HG03060 (cell line): Measurements from ENCODE around the gene SLITRK2.

Experiments
- ATAC-seq: cut with Tn5 transposase; IDR thresholded peaks from one replicate; pipeline ENCODE4 v1.9.1; 2021; ENCODE audit warnings: low read depth, moderate number of reproducible peaks; ENCODE audit not compliant: unreplicated experiment

The SLITRK2 gene, protein sequence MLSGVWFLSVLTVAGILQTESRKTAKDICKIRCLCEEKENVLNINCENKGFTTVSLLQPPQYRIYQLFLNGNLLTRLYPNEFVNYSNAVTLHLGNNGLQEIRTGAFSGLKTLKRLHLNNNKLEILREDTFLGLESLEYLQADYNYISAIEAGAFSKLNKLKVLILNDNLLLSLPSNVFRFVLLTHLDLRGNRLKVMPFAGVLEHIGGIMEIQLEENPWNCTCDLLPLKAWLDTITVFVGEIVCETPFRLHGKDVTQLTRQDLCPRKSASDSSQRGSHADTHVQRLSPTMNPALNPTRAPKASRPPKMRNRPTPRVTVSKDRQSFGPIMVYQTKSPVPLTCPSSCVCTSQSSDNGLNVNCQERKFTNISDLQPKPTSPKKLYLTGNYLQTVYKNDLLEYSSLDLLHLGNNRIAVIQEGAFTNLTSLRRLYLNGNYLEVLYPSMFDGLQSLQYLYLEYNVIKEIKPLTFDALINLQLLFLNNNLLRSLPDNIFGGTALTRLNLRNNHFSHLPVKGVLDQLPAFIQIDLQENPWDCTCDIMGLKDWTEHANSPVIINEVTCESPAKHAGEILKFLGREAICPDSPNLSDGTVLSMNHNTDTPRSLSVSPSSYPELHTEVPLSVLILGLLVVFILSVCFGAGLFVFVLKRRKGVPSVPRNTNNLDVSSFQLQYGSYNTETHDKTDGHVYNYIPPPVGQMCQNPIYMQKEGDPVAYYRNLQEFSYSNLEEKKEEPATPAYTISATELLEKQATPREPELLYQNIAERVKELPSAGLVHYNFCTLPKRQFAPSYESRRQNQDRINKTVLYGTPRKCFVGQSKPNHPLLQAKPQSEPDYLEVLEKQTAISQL

DNA sequence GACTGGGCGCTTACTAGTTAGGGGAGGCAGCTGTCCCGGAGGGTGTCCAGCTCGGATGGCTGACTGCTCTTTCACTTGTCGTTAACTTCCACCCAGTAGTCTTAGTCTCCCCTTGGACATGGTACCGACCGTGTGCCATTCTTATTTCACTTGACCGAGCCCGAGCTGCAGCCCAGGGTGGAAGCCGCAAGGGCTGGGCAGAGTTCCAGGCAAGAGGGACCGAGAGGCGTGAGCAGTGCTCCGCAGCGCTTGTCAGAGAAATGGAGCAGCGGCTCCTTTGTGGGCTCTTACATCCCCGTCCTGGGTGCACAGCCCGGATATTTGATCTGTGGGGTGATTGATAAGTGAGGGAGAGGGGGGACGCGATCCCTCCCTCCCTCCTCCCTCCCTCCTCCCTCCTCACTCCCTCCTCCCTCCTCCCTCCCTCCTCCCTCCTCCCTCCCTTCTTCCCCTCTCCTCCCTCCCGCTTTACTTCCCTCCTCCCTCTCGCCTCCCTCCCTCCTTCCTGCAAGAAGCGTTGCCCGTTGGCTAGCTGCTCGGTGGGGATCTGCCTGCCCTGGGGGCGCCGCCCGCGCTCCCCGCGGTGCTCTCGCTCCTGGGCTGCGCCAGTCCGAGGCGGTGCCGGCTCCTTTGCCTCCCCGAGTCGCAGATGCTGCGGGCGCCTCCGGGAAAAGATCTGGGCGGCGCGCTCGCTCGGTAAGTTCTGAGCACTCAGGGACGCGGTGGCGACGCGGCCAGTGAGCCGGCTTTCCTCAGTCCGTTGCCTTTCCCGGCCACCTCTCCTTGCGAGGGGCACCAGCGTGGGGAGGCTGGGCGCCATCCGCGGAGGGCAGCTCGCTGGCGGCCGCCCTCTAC is at the start of gene SLITRK2:
Gene SLITRK2, plus strand, starts transcription at position 499 of the 855 bp plus-strand sequence. CDS start 4,597 bp downstream, outside the sequence.
- ATAC-seq: no peak

DNA sequence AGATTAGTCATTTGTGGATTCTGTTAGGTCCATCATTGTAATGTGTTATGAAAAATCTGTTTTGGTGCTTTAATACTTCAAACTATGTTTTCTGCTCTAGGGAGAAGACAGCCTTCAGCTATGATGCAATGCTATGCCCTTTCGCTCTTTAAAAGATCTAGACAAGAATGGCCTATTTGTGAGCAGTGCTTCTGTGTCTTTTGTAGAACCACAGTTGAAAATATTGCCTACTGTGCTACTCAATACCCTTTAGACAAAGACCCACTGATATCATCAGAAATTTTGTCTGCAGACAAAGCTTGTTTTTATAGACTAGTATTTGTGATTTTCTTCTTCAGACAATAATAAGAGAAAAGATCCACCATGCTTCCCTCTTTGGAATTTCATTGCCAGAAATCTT is 44.6 kb upstream of the SLITRK2 start:
- no peak for ATAC-seq

DNA sequence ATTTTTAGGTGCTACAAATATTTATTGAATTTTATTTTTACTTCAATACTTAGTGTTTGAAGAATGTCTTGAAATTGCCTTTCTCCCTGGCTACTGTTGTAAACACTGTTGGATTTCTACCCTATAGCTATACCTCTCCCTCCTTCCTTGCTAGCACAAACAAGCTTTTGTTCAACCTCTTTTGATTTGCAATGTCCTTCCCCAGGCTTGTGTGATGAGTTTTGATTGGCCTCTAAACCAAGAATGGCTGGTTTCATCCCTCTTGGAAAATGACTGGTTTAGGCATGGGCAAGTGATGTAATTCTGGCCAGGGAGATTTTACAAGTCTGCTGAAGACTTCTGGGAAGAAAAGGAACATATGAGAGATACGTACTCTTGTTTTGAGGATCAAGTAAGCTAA is 25.3 kb upstream of the SLITRK2 start:
- ATAC-seq: no peak

DNA sequence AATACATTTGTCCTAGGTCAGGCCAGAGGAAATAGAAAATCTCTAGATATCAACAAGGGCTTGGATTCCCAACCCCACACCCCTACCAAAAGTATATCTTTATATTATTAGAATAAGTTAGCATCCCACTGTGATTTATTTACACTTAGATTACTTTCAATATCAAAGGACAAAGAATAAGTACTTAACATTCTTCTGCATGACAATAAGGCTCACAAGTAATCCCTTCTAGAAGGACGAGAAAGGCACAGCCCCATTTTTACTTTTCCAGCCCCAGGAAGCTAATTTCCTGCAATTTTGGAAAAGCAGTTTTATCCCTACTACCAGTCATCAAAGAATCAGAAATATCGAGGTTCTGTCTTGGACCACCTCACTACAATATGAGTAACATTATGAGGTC is 14.1 kb upstream of the SLITRK2 start:
- ATAC-seq: no peak

DNA sequence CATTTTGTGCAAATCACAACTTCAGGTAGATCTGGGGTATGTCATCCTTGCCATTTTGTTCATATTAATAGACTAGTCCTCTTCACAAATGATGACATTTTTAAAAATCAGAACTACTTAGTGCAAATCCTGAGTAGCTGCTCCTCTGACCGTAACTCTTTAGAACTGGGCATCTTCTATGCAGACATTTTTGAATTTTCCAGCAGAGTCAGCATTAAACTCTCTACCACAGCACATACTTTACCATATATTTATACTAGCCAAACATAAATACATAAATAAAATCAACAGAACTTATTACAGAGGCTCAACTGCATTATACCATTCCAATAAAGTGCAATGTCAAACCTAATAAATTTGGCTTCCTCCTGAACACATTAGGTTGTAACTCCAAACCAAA is 4.5 kb upstream of the SLITRK2 start:
- ATAC-seq: no peak

DNA sequence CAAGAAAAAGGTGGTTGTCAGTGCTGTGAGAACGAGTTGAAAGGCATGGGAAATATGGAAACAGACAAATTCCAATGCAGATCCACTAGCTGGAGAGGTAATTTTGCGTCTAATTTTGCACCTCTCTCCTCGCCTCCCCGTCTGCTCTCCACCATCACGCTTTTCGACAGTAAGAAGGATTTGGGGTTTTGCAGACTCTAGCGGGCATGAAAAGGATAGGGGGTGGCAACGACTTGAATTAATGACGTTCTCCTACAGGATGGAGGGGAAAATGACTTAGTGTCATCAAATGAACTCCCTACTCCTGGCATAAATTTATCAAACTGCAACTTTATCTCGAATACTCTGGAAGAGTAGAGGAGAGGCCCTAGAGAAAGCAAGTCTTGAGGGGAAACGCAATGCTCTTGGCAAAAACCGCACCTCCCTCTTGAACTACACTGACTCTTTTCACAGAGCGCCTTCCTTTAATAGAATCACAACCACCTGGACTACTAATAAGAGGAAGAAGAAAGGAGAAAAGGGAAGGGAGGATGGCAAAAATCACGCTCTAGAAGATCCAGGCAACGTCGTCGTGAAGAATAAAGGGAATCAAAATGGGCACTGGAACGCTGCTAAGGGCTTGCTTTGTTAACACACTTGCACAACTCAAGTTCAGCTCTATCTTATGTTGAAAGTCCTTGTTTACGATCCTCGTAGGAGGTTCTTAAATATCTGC is 871 bp upstream of the SLITRK2 start:
- no peak for ATAC-seq

DNA sequence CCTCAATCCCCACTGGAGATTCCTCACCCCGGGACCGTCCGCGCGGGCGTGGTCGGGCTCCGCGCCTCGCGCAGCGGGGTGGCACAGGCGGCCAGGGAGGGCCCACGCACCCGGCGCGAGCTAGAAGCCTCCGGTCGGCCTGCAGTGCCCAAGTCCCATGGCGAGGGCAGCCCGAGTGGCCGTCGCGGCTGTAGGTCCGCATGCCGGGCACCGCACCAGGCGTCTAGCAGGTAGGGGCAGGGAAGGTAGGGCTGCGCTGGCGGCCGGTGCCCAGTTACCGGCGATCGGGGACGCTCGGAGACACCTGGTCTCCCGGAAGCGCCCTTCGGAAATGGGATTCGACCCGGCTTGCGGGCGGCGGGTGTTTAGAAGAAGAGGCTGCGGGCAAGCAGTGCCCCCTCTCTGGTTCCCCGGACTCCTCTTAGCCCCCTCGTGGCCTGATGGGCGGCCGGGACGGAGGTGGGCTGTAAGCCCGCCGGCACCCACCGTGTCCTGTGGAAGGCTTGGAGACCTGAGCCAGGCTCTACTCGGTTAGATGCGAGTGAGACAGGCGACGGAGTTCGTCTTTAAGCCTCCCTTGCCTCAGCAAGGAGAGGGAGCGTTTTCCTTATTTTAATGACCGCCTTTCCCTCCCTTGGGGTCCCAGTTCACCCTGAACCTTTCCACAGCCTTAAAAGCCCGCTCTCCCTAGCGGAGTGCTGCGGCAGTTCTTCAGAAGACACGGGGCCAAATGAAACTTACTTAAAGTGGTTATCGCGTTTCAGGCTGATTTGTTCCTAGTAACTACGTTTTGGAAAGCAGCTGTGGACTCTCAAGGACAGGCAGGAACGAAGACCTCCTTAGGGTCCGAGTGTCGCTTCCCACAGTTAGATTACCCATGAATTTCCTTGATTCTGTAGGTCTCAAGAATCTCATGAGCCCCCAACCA is 821 bp downstream of the SLITRK2 start:
- no peak for ATAC-seq

DNA sequence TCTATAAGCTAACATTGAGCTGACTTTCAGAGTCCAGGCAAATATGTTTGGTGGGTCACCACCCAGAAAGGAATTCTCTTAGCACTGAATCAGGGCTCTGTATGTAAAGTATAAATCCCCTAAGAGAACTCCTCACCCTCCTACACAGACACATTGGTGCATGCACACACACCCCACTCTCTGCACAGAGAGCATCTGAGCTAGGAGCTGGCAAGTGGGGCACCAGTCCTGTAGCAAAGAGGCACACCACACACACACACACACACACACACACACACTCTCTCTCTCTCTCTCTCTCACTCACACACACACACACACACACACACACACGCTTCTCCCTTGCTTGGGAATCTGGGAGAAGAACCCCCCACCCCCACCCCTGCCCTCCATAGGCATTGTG is 3.2 kb downstream of the SLITRK2 start:
- no peak for ATAC-seq

DNA sequence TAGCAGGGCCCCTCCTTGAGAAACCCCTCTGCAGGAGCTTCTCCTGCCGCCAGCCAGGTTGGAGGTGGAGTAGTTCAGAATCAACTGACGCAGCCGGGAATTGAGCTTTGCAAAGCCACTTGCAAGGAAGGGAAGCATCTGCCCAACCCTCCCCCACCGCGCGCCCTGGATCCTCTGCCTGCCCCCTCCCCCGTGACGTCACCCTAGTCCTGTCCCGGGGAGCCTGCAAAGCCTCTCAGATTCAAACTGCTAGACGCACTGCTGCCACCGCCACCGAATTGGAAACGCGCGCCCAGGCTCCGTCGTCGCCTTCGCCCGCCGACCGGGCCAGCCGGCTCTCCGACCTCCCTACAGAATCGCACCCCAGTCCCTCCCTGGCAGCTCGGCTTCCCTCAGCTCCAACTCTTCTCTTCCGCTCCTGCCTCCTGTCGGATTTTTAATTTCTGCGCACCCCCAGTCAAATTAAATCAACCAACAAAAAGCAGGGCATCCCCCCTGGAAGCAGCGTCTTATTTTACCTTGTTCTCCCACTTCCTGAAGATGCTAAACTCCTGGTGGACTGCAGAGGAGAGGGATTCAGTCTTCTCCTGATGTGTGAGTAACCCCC is 3.8 kb downstream of the SLITRK2 start:
- ATAC-seq: no peak

DNA sequence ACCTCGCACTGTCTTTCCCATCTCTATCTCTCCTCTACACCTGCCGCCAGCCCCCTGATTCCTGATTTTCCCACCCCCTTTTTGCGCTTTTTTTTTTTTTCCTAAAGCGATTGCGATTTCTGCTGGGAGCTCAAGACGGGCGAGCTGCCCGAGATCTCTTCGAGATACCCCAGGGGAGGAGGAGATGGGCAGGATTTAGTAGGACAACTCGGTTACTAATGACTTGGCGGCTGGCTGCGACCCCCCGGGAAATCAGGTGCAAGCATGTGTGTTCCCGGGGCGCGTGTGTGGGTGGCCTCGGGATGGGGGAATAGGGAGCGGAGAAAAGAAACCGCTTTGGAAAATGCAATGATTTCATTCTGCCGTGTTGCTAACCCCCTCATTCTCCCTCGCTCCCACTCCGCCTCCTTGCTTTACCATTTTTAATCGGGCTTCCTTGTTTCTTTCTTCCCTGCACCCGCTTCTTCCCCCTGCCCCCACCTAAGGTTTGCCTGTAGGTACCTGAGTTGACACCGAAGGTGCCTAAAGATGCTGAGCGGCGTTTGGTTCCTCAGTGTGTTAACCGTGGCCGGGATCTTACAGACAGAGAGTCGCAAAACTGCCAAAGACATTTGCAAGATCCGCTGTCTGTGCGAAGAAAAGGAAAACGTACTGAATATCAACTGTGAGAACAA is 4.4 kb downstream of the SLITRK2 start:
- ATAC-seq: no peak

DNA sequence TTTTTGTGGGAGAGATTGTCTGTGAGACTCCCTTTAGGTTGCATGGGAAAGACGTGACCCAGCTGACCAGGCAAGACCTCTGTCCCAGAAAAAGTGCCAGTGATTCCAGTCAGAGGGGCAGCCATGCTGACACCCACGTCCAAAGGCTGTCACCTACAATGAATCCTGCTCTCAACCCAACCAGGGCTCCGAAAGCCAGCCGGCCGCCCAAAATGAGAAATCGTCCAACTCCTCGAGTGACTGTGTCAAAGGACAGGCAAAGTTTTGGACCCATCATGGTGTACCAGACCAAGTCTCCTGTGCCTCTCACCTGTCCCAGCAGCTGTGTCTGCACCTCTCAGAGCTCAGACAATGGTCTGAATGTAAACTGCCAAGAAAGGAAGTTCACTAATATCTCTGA is 5.5 kb downstream of the SLITRK2 start:
- no peak for ATAC-seq

DNA sequence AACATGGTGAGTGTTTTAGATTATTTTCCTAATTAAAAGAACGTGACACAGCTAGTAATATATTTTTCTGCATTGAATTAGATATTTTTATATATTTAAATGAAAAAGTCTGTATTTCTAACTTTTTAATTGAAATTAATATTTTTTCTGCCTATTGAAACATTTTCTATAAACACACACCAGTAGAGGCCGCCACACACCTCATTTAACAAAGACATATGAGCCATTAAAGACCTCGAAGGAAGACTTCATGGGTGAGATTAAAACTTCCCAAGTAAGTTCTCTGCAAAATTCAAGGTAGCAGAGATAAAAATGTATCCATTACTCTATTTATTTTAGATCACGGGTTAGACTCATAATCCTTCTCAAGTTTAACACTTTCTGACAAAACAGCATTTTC is 8.3 kb downstream of the SLITRK2 start:
- no peak for ATAC-seq

DNA sequence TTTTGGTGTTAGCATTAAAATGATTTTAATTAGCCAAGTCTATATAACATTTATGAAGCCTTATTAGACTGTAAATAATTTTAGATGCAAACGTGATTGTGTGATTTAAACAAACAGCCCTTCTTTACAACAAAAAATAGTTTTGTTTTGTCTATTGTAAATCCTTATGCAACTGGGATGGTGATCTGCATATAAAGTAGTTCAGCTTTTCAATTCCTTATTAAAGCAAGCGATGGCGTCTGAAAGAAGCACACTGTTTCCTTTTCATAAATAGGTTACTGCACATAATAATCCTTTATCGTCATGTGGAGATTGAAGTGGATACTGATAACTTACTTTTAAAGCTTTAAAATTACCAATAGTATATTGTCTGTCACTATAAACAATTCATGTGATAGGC is 8.8 kb downstream of the SLITRK2 start:
- no peak for ATAC-seq

DNA sequence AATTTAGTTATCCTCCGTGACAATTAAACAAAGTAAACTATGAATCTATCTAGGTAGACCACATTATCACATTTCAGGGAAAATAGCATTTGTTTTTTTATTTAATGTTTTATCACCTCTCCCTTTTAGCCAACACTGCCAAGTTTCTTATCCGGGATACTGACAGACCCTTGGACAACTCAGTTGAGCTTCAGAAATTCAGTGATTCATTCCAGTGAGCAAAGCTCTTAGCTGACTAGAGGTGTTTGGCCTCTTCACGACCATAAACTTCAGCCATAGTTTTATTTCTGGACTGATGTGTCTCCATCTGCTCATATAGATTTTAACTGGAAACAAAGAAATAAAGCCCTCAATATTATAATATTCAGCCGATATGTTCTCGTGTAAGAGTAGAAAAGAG is 15.2 kb downstream of the SLITRK2 start:
- ATAC-seq: no peak

DNA sequence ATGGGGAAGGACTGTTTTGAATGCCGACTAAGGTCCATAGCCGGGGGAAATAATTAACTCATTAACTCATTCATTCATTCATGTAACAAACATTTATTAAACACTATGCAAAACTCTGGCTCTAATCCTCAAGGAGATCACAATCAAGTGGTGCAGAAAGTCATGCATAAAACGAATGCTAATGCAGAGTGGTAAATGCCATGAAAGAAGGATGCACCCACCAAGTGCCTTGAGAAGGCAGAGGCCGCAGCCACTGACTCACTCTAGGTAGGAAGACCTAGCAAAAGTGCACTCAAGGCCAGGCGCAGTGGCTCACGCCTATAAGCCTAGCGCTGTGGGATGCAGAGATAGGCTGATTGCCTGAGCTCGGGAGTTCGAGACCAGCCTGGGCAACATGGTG is 22.9 kb downstream of the SLITRK2 start:
- ATAC-seq: no peak

DNA sequence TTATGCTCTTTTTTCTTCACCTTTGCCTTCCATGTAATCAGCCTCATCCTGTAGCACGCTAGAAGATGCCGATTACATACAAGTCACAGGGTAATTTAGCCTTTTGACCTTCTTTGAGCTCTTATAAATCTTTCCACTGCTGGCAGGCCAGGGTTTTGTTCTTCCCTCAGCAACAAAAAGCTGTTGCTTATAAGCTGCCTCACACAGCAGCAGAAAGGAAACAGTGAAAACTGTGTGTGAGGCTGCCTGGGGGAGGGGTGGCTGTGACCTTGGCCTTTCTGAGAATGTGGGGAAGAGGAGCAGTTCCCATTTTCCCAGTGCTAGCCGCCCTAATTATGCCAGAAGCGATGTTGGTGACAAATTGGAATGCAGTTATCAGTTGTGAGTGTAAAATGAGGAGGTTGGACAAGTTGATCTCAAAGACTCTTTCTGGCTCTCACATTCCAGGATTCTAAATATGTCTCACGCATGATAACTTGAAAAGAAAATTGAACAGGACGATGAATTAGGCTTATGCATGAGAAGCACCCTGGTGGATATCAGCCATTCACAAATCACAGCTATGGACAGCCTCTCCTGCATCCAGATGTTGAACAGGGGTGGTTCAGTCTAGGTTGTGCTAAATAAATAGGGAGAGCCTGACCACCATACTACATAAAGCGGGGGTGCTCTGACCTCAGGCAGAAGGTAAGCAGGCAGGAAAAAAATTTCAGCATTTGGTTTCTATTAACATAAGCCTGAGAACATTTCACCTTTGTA is 25.7 kb downstream of the SLITRK2 start:
- no peak for ATAC-seq

DNA sequence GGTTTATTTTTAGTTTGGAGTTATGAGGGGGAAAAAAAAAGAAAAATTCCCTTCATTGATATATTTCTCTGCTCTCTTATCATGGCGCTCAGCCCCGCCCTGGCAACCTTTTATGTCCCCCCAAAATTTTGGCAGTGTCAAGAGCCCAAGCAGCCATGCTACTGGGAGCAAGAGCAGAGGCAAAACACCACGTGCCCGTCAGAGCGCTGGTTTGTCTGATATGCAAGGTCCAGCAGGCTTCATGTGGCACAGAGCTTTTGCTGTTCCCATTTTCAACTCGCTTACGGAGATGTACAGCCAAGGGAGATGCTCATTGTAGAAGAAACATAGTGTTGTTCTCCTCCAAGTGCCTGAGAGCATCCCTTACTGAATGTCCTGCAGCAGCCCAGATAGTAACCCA is 27.3 kb downstream of the SLITRK2 start:
- ATAC-seq: no peak

DNA sequence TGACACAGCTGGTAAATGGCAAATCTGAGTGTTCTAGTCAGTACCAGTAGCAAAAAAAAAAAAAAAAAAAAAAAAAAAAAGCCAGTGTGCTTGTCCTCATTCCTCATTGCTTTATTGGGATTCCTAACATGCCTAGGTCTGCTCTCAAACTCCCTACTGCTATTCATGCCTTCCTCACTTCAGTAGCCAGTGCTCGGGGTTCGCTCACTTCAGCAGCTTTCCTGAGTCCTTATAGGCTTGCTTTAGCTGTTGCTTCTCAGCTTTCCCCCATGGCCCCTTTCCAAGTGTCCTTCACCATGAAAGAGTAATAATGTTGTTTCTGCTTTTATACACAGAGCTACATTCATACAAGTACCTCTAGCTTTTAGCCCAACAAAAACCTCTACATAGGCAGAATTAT is 30.8 kb downstream of the SLITRK2 start:
- ATAC-seq: no peak
